Neural cell (in vitro differentiated cells): Measurements from ENCODE around the gene SPTBN2. TPM values are rescaled to one million over a fixed set of nuclear protein-coding genes. Genes with fewer than 3 reads are reported as not detected.
A peak's percentile ranks its signal among the peaks of the same experiment; 100 is the strongest.

ENCODE experiments used
- H2AFZ ChIP-seq: fragments of 200-600, 300-800 bp; sonication (generic), shearing (Covaris generic); 2 replicates; pipeline ENCODE4 v1.6.0; 2014; ENCODE audit warnings: low read depth, mild to moderate bottlenecking, antibody characterized with exemption, low read length, moderate library complexity
- H3F3A ChIP-seq: fragments of 200-600 bp; shearing (Covaris generic); 2 replicates; pipeline ENCODE4 v1.6.1; 2016; ENCODE audit warnings: mild to moderate bottlenecking, moderate library complexity, mixed read lengths, antibody characterized with exemption, low read length; ENCODE audit not compliant: insufficient read depth, poor library complexity, severe bottlenecking
- H3K27ac ChIP-seq: fragments of 200-600, 300-800 bp; sonication (generic), shearing (Covaris generic); 2 replicates; pipeline ENCODE4 v1.5.1; 2014; ENCODE audit warnings: mild to moderate bottlenecking, low read length, moderate library complexity
- H3K27me3 ChIP-seq: fragments of 300-800, 200-600 bp; sonication (generic), shearing (Covaris generic); 2 replicates; pipeline ENCODE4 v1.6.0; 2014; ENCODE audit warnings: mild to moderate bottlenecking, low read depth, low read length, moderate library complexity; ENCODE audit not compliant: insufficient read depth
- H3K36me3 ChIP-seq: fragments of 300-800, 200-600 bp; sonication (generic), shearing (Covaris generic); 2 replicates; pipeline ENCODE4 v1.5.1; 2014; ENCODE audit warnings: mild to moderate bottlenecking, antibody characterized with exemption, low read length, moderate library complexity; ENCODE audit not compliant: insufficient read depth
- H3K4me2 ChIP-seq: fragments of 300-800, 200-600 bp; sonication (generic), shearing (Covaris generic); 2 replicates; pipeline ENCODE4 v1.6.0; 2014; ENCODE audit warnings: mild to moderate bottlenecking, low read length
- H3K4me3 ChIP-seq: fragments of 300-800, 200-600 bp; sonication (generic), shearing (Covaris generic); 2 replicates; pipeline ENCODE4 v1.5.1; 2014; ENCODE audit warnings: mild to moderate bottlenecking, low read length, moderate library complexity
- H3K79me2 ChIP-seq: fragments of 200-600 bp; shearing (Covaris generic); replicated peaks from 2 replicates; pipeline ENCODE4 v1.6.0; 2014; ENCODE audit warnings: mild to moderate bottlenecking, low read length, moderate library complexity; ENCODE audit not compliant: insufficient read depth
- H3K9ac ChIP-seq: fragments of 300-800, 200-600 bp; sonication (generic), shearing (Covaris generic); 2 replicates; pipeline ENCODE4 v1.6.1; 2016; ENCODE audit warnings: mild to moderate bottlenecking, low read length, mixed read lengths
- H3K9me2 ChIP-seq: fragments of 200-600 bp; shearing (Covaris generic); 2 replicates; pipeline ENCODE4 v1.6.1; 2016; ENCODE audit warnings: mild to moderate bottlenecking, low read length, mixed read lengths; ENCODE audit not compliant: insufficient read depth
- H3K9me3 ChIP-seq: fragments of 200-600, 300-800 bp; sonication (generic), shearing (Covaris generic); 2 replicates; pipeline ENCODE4 v1.6.1; 2016; ENCODE audit warnings: mild to moderate bottlenecking, mixed run types, low read length, moderate library complexity, mixed read lengths
- H4K20me1 ChIP-seq: fragments of 200-600 bp; shearing (Covaris generic); 2 replicates; pipeline ENCODE4 v1.6.1; 2016; ENCODE audit warnings: mild to moderate bottlenecking, mixed run types; ENCODE audit not compliant: insufficient read depth
- CTCF ChIP-seq: fragments of 450-650 bp; IDR thresholded peaks from 2 replicates; pipeline ENCODE4 v1.5.1; 2014; ENCODE audit warnings: antibody characterized with exemption, mild to moderate bottlenecking, moderate library complexity; ENCODE audit not compliant: poor library complexity, severe bottlenecking
- EP300 ChIP-seq: fragments of 450-650 bp; conservative IDR thresholded peaks from 2 replicates; pipeline ENCODE4 v1.6.1; 2014; ENCODE audit warnings: antibody characterized with exemption, mild to moderate bottlenecking, moderate library complexity; ENCODE audit not compliant: poor library complexity, severe bottlenecking
- EZH2 ChIP-seq: fragments of 200-600, 300-800 bp; shearing (Covaris generic), sonication (generic); IDR thresholded peaks from 2 replicates; pipeline ENCODE4 v1.6.1; 2014; ENCODE audit warnings: antibody characterized with exemption, low read length, borderline replicate concordance, mild to moderate bottlenecking; ENCODE audit not compliant: insufficient read depth, poor library complexity, severe bottlenecking
- MXI1 ChIP-seq: fragments of 450-650 bp; conservative IDR thresholded peaks from 2 replicates; pipeline ENCODE4 v1.6.1; 2014; ENCODE audit warnings: antibody characterized with exemption, mild to moderate bottlenecking; ENCODE audit not compliant: poor library complexity, severe bottlenecking
- POLR2AphosphoS5 ChIP-seq: IDR thresholded peaks from 2 replicates; pipeline ENCODE4 v1.6.1; 2012
- RAD21 ChIP-seq: fragments of 450-650 bp; conservative IDR thresholded peaks from 2 replicates; pipeline ENCODE4 v1.6.1; 2014; ENCODE audit warnings: antibody characterized with exemption, mild to moderate bottlenecking, moderate library complexity
- SMC3 ChIP-seq: fragments of 450-650 bp; conservative IDR thresholded peaks from 2 replicates; pipeline ENCODE4 v1.6.1; 2014; ENCODE audit warnings: antibody characterized with exemption, mild to moderate bottlenecking, moderate library complexity; ENCODE audit not compliant: poor library complexity
- TAF1 ChIP-seq: IDR thresholded peaks from 2 replicates; pipeline ENCODE4 v1.6.1; 2012; ENCODE audit warnings: low read depth
- polyA minus RNA-seq: library from RNA; depleted of rRNA, polyadenylated mRNA; stranded (reverse); fragments of >200 nt; gene quantifications from 2 replicates; pipeline ENCODE4 v1.2.3, GENCODE V29; 2014
- polyA plus RNA-seq: library from polyadenylated mRNA; depleted of rRNA; stranded (reverse); fragments of >200 nt; gene quantifications from 2 replicates; pipeline ENCODE4 v1.2.3, GENCODE V29; 2014
- TF ChIP-seq, protein P1 (sequence below): IDR thresholded peaks from 2 replicates; pipeline ENCODE4 v1.6.1; 2012; ENCODE audit warnings: borderline replicate concordance

SPTBN2 gene
- polyA plus RNA-seq, result 159 and 219 TPM in 2 replicates
- 303 and 334 TPM in 2 replicates for polyA minus RNA-seq

GRCh38 chr11:66728693-66729385, at the start of gene SPTBN2:
Gene SPTBN2, minus strand, starts transcription at chr11:66729216. Its CDS starts 7,976 bp downstream, at chr11:66721240.
- H3K4me2 ChIP-seq, result peak within 1 kb of the TSS; percentile 92
- no peaks in the 10 kb centered on the region for H3F3A ChIP-seq
- peak within 1 kb of the TSS; percentile 94 for H2AFZ ChIP-seq
- TF ChIP-seq POLR2AphosphoS5 (no peak), EP300 (no peak), TAF1 (peak; percentile 84), MXI1 (peak; percentile 39)
- no peaks in the 10 kb centered on the region for H3K9me2 ChIP-seq
- peaks cover 39% of the 10 kb centered on the region for H3K79me2 ChIP-seq
- H3K9me3 ChIP-seq, result no peaks in the 10 kb centered on the region
- H3K4me3 ChIP-seq, result peak within 1 kb of the TSS; percentile 81
- peaks cover 5% of the 10 kb centered on the region for H4K20me1 ChIP-seq
- no peaks in the 10 kb centered on the region for H3K36me3 ChIP-seq
- H3K9ac ChIP-seq, result peak within 1 kb of the TSS; percentile 95
- no peaks in the 10 kb centered on the region for H3K27me3 ChIP-seq
- peak within 1 kb of the TSS; percentile 92 for H3K27ac ChIP-seq

DNA sequence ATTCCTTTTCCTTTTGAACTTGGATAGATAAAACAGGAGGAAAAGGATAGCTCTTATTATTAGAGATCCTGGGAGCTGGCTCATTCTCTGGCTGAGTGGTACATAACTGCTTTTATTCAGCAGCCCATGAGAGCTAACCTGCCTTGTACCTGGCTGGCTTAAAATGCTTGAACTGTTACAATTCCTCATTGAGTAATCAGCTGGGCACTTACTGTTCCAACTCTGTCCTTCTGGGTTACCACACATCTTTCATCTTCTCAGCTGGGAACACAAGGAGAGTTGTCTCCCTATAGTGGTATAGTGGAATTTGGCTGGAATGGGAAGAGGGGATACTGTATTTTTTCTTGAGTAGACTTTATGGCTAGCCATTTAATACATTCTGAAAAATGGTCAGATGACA, 39.8 kb upstream of the SPTBN2 start:
- TF ChIP-seq SMC3, result no peak
- no peak for TF ChIP-seq TAF1
- no peak for TF ChIP-seq MXI1
- TF ChIP-seq EP300, result no peak
- TF ChIP-seq POLR2AphosphoS5, result no peak
- TF ChIP-seq CTCF, result no peak
- TF ChIP-seq, protein P1, sequence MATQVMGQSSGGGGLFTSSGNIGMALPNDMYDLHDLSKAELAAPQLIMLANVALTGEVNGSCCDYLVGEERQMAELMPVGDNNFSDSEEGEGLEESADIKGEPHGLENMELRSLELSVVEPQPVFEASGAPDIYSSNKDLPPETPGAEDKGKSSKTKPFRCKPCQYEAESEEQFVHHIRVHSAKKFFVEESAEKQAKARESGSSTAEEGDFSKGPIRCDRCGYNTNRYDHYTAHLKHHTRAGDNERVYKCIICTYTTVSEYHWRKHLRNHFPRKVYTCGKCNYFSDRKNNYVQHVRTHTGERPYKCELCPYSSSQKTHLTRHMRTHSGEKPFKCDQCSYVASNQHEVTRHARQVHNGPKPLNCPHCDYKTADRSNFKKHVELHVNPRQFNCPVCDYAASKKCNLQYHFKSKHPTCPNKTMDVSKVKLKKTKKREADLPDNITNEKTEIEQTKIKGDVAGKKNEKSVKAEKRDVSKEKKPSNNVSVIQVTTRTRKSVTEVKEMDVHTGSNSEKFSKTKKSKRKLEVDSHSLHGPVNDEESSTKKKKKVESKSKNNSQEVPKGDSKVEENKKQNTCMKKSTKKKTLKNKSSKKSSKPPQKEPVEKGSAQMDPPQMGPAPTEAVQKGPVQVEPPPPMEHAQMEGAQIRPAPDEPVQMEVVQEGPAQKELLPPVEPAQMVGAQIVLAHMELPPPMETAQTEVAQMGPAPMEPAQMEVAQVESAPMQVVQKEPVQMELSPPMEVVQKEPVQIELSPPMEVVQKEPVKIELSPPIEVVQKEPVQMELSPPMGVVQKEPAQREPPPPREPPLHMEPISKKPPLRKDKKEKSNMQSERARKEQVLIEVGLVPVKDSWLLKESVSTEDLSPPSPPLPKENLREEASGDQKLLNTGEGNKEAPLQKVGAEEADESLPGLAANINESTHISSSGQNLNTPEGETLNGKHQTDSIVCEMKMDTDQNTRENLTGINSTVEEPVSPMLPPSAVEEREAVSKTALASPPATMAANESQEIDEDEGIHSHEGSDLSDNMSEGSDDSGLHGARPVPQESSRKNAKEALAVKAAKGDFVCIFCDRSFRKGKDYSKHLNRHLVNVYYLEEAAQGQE, result no peak
- no peak for TF ChIP-seq EZH2
- TF ChIP-seq RAD21, result no peak
- Histone ChIP-seq H3K4me3 (no peak overlapping the region), H3K27ac (peak overlapping the region; percentile 2)

More for the DNA sequence above, 39.8 kb upstream of the SPTBN2 start:
- H3K9ac ChIP-seq, result no peak overlapping the region
- H3F3A ChIP-seq, result no peaks in the 10 kb centered on the region
- H3K9me3 ChIP-seq, result no peaks in the 10 kb centered on the region
- no peaks in the 10 kb centered on the region for H3K36me3 ChIP-seq
- H2AFZ ChIP-seq, result no peak overlapping the region
- no peaks in the 10 kb centered on the region for H3K9me2 ChIP-seq
- no peaks in the 10 kb centered on the region for H3K79me2 ChIP-seq
- no peaks in the 10 kb centered on the region for H3K27me3 ChIP-seq
- no peak overlapping the region for H3K4me2 ChIP-seq
- H4K20me1 ChIP-seq, result no peaks in the 10 kb centered on the region
